HG03442 (cell line): ENCODE measurements around the gene FSTL5.

Experiments
- ATAC-seq: cut with Tn5 transposase; IDR thresholded peaks from one replicate; pipeline ENCODE4 v1.9.1; 2021; ENCODE audit warnings: mild to moderate bottlenecking, moderate library complexity; ENCODE audit not compliant: unreplicated experiment

FSTL5 gene

GRCh38 chr4:161595230-161595771 lies 568.5 kb downstream of the FSTL5 start:
- ATAC-seq: no peak

GRCh38 chr4:161585011-161585410 lies 578.8 kb downstream of the FSTL5 start:
- ATAC-seq: no peak

- ATAC-seq: no peak
These were observed 580.3 kb downstream of the FSTL5 start for GRCh38 chr4:161583549-161583948.

- ATAC-seq: no peak
These were observed 582.3 kb downstream of the FSTL5 start for GRCh38 chr4:161581262-161582230.

GRCh38 chr4:161577579-161578301 lies 586.1 kb downstream of the FSTL5 start:
- no peak for ATAC-seq

GRCh38 chr4:161573836-161574235 lies 590.0 kb downstream of the FSTL5 start:
- no peak for ATAC-seq

- no peak for ATAC-seq
These were observed 599.5 kb downstream of the FSTL5 start for GRCh38 chr4:161564230-161564834.

GRCh38 chr4:161555689-161556660 lies 607.8 kb downstream of the FSTL5 start:
- ATAC-seq: peak; percentile 80

GRCh38 chr4:161554372-161554990 lies 609.3 kb downstream of the FSTL5 start:
- ATAC-seq: no peak

- no peak for ATAC-seq
These were observed 616.9 kb downstream of the FSTL5 start for GRCh38 chr4:161546902-161547301.

GRCh38 chr4:161540265-161540664 lies 623.5 kb downstream of the FSTL5 start:
- peak; percentile 54 for ATAC-seq

- ATAC-seq: no peak
These were observed 624.9 kb downstream of the FSTL5 start for GRCh38 chr4:161538941-161539340.

GRCh38 chr4:161530710-161531109 lies 633.1 kb downstream of the FSTL5 start:
- ATAC-seq: no peak

GRCh38 chr4:161525121-161525520 lies 638.7 kb downstream of the FSTL5 start:
- peak; percentile 49 for ATAC-seq

- no peak for ATAC-seq
These were observed 641.8 kb downstream of the FSTL5 start for GRCh38 chr4:161522031-161522430.

- ATAC-seq: no peak
These were observed 644.2 kb downstream of the FSTL5 start for GRCh38 chr4:161519611-161520010.

- no peak for ATAC-seq
These were observed 645.9 kb downstream of the FSTL5 start for GRCh38 chr4:161517941-161518340.

- ATAC-seq: no peak
These were observed 658.7 kb downstream of the FSTL5 start for GRCh38 chr4:161505141-161505540.

GRCh38 chr4:161498155-161498554 lies 665.6 kb downstream of the FSTL5 start:
- no peak for ATAC-seq

- ATAC-seq: no peak
These were observed 677.3 kb downstream of the FSTL5 start for GRCh38 chr4:161486461-161486860.
